ENCODE results near the gene AIRE.
"Not testable (repeated sequence)": the region's sequence is repeated elsewhere in the genome, so short reads cannot be mapped to it uniquely, and the experiment has no call there.

Gene AIRE

GRCh38 chr21:44267655-44268142 lies 18.0 kb upstream of the AIRE start:
- peak; percentile 37 for DNase-seq

- DNase-seq = no peak
These were observed 16.6 kb upstream of the AIRE start for GRCh38 chr21:44269090-44269489.

GRCh38 chr21:44271558-44272283 lies 14.0 kb upstream of the AIRE start:
- no peak for DNase-seq

GRCh38 chr21:44272284-44272858 lies 13.3 kb upstream of the AIRE start:
- DNase-seq = no peak

- no peak for DNase-seq
These were observed 12.6 kb upstream of the AIRE start for GRCh38 chr21:44273046-44273445.

- DNase-seq = no peak
These were observed 10.6 kb upstream of the AIRE start for GRCh38 chr21:44275041-44275440.

- DNase-seq = no peak
These were observed 6.1 kb upstream of the AIRE start for GRCh38 chr21:44279354-44280260.

- DNase-seq = no peak
These were observed 3.9 kb upstream of the AIRE start for GRCh38 chr21:44281801-44282200.

GRCh38 chr21:44282370-44282769 lies 3.3 kb upstream of the AIRE start:
- DNase-seq = no peak

GRCh38 chr21:44283211-44283785 lies 2.4 kb upstream of the AIRE start:
- DNase-seq = not testable (repeated sequence)

GRCh38 chr21:44283948-44284347 lies 1.7 kb upstream of the AIRE start:
- no peak for DNase-seq

- no peak for DNase-seq
These were observed 525 bp downstream of the AIRE start for GRCh38 chr21:44286086-44286715.

GRCh38 chr21:44286716-44287632 lies 1.3 kb downstream of the AIRE start:
- DNase-seq = no peak

GRCh38 chr21:44288251-44289110 lies 2.8 kb downstream of the AIRE start:
- no peak for DNase-seq

- DNase-seq = no peak
These were observed 3.8 kb downstream of the AIRE start for GRCh38 chr21:44289381-44290010.

- DNase-seq = no peak
These were observed 4.8 kb downstream of the AIRE start for GRCh38 chr21:44290327-44291077.

- no peak for DNase-seq
These were observed 5.6 kb downstream of the AIRE start for GRCh38 chr21:44291078-44291935.
